Adipose tissue (tissue), 3 donors: ENCODE data around the gene PLCH1. TPM values are rescaled to one million over a fixed set of nuclear protein-coding genes. Genes with fewer than 3 reads are reported as not detected.

ENCODE experiments used
- H3K27ac ChIP-seq: one replicate; pipeline ENCODE4 v1.5.1; 2013; ENCODE audit warnings: low read depth, low read length
- WGBS, 3 donors: extraction: QIAGEN DNeasy Blood & Tissue Kit; methylation state at CpG; one replicate each; pipeline ENCODE4 v1.1.7; 2013; 5-methylcytosine and 5-hydroxymethylcytosine counted together
- polyA plus RNA-seq, 3 donors: library from polyadenylated mRNA; stranded (reverse); fragments of 200-250 nt; gene quantifications; one replicate each; pipeline ENCODE4 v1.2.3, GENCODE V29; 2013
- donor health status: healthy with polysubstance abuse.
- donor health status: Bipolar disorder and iron deficiency.
- donor health status: healthy.

Gene PLCH1
- polyA plus RNA-seq, 3 donors = 0.13 to 1.1 TPM; not detected in 1

DNA sequence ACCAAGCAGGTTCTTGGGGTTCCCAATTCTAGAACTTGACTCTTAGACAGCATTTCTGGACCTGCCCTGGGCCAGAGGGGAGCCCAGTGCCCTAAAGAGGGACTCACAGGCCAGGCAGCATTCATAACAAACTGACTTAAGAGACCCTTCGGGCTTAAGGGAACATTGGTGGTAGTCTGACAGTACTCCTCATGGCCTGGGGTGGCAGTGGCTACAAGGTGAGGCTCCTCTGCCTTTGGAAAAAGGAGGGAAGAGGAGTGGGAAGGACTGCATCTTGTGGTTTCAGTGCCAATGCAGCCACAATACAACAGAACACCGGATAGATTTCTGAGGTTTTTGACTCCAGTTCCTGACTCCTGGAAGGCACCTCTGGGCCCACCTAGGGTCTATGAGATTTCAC lies 279.2 kb downstream of the PLCH1 start:
- 63 to 69% (median 67%) methylated on average over 2 of the region's 2 CpGs for WGBS, 3 donors

GRCh38 chr3:155462672-155463071 lies 282.2 kb downstream of the PLCH1 start:
- H3K27ac ChIP-seq = no peak overlapping the region
- 81 to 88% (median 87%) methylated on average over 4 of the region's 4 CpGs for WGBS, 3 donors

More for the DNA sequence above, 279.2 kb downstream of the PLCH1 start:
- no peak overlapping the region for H3K27ac ChIP-seq

DNA sequence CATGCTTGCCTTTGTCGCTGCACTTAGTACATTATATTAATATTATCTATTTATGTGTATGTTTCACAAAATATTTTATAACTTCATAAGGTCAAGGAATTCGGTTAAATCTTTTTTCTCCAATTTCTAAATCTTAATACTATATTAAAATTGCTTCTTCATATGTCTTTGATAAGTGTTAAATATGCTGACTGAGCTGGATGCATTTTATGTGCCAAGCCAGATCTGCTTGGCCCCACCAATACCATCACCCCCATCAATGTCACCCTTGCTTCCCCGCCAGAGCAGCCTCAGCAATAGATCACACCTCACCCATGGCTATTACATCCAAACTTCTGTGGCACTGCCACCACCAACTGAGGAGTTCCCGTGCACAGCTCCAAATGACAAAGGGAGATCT lies 287.3 kb downstream of the PLCH1 start:
- 89 to 94% (median 94%) methylated on average over 4 of the region's 4 CpGs for WGBS, 3 donors
- no peak overlapping the region for H3K27ac ChIP-seq

- 93 to 96% (median 94%) methylated on average over 4 of the region's 4 CpGs for WGBS, 3 donors
- no peak overlapping the region for H3K27ac ChIP-seq
Measured at GRCh38 chr3:155455765-155456164, 289.1 kb downstream of the PLCH1 start.

- no peak overlapping the region for H3K27ac ChIP-seq
- WGBS, 3 donors = 80 to 96% (median 84%) methylated on average over 1 of the region's 1 CpG
Measured at GRCh38 chr3:155453512-155453911, 291.4 kb downstream of the PLCH1 start.

DNA sequence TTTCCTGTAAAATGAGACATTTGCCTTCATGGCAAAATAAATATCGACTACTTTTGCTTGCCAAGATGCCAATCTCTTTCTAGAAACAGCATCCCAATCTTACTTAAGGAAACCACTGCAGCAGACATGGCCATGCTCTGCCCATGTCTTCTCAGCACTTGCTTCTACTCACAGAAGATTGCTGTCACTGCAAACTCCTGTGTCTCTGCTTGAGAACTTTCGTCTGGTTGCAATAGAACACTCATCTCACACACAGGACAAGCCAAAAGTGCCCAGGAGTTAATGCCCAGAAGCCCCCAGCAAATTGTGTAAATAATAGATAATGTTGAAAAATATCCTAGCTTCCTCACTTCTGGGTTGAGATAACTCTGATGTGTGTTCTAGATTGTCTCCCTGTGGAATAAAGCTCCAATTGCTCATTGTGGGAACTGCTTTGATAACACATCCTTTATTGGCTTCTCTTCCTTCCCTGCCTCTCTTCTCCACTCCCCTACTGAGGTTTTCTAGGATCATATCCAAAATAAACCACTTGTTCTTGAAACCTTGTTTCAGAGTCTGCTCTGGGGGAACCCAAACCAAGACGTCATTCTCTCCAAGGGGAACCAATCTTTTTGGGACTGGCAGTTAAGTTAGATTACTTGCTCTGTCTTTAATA lies 295.1 kb downstream of the PLCH1 start:
- WGBS, 3 donors = 61 to 78% (median 66%) methylated on average over 3 of the region's 3 CpGs
- H3K27ac ChIP-seq = no peak overlapping the region

- WGBS, 3 donors = 51 to 67% (median 66%) methylated on average over 3 of the region's 3 CpGs
- no peak overlapping the region for H3K27ac ChIP-seq
Measured at GRCh38 chr3:155448531-155448930, 296.3 kb downstream of the PLCH1 start.

- WGBS, 3 donors = 91 to 93% (median 91%) methylated on average over 2 of the region's 2 CpGs
- H3K27ac ChIP-seq = no peak overlapping the region
Measured at GRCh38 chr3:155446366-155446765, 298.5 kb downstream of the PLCH1 start.

GRCh38 chr3:155444771-155445170 lies 300.1 kb downstream of the PLCH1 start:
- no peak overlapping the region for H3K27ac ChIP-seq
- 93 to 95% (median 94%) methylated on average over 4 of the region's 4 CpGs for WGBS, 3 donors

GRCh38 chr3:155443815-155444214 lies 301.1 kb downstream of the PLCH1 start:
- H3K27ac ChIP-seq = no peak overlapping the region
- WGBS, 3 donors = 81 to 89% (median 83%) methylated on average over 1 of the region's 1 CpG

GRCh38 chr3:155442072-155442471 lies 302.8 kb downstream of the PLCH1 start:
- 86 to 91% (median 86%) methylated on average over 5 of the region's 5 CpGs for WGBS, 3 donors
- H3K27ac ChIP-seq = no peak overlapping the region

DNA sequence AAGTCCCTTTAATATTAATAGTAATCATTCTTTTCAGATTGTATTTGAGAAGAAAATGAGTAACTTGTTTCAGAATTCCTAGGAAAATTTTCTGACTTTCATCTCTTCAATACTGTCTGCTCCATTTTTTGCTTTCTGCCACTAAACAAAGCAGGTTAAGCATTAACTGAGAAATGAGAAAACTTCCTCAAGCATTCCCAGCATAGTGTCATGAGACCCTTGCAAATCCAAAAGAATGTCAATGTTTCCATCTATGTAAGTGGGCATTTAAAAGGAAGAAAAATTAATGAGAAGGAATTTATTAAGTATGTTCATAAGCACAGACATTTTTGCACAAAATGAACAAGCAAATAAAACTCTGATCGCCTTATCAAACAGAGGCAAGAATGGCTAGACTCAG lies 303.4 kb downstream of the PLCH1 start:
- 76 to 90% (median 88%) methylated on average over 1 of the region's 1 CpG for WGBS, 3 donors
- no peak overlapping the region for H3K27ac ChIP-seq

- WGBS, 3 donors = 31 to 79% (median 68%) methylated on average over 2 of the region's 2 CpGs
- no peak overlapping the region for H3K27ac ChIP-seq
Measured at GRCh38 chr3:155441026-155441425, 303.8 kb downstream of the PLCH1 start.

GRCh38 chr3:155435821-155436220 lies 309.1 kb downstream of the PLCH1 start:
- H3K27ac ChIP-seq = no peak overlapping the region

DNA sequence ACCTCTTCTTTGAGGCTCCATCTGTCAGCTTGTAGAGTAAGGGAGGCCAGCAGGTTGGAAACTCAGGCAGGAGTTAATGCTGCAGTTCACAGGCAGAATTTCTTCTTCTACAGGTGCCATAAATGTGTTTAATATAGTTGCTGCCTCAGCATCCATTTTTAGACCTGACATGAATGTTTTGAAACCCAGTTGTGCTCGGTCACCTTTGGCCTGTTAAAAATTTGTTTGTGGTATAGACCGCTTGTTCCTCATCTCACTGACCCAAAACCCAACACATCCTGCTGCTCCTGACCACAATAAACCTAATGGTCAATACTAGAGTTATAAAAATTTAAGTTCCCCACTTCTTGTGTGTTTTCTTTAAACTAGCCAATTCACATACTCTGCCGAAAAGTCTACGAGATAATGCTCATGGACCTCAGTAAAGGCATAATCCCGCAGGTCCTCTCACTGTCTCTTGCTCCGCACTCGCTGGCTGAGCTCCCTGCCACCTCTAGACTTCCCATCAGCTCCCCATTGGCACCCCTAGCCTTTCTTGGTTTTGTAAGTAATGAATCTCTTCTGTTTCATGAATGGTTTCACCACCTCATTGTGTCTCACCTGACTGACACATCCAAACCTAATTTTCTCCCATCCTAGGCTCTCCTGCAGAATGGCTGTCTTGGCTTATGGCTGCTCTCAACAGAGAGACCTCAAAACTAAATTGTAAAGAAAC lies 312.9 kb downstream of the PLCH1 start:
- WGBS, 3 donors = 76 to 78% (median 77%) methylated on average over 7 of the region's 7 CpGs
- H3K27ac ChIP-seq = no peak overlapping the region

DNA sequence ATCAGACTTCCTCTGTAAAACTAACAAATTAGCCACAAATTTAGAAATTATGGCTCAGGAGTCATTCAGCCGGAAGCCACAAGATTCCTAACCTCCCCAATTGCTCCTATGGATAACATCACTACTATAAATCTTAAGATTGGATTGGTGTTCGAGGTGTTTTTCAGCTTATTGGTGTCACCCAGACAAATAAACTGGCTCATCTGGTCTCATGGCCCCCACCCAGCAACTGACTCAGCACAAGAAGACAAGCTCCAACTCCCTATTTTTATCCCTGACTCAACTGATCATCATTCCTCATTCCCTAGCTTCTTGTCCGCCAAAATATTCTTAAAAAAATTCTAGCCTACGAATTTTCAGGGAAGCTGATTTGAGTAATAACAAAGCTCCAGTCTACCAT lies 316.3 kb downstream of the PLCH1 start:
- 76 to 85% (median 79%) methylated on average over 4 of the region's 4 CpGs for WGBS, 3 donors
- no peak overlapping the region for H3K27ac ChIP-seq

DNA sequence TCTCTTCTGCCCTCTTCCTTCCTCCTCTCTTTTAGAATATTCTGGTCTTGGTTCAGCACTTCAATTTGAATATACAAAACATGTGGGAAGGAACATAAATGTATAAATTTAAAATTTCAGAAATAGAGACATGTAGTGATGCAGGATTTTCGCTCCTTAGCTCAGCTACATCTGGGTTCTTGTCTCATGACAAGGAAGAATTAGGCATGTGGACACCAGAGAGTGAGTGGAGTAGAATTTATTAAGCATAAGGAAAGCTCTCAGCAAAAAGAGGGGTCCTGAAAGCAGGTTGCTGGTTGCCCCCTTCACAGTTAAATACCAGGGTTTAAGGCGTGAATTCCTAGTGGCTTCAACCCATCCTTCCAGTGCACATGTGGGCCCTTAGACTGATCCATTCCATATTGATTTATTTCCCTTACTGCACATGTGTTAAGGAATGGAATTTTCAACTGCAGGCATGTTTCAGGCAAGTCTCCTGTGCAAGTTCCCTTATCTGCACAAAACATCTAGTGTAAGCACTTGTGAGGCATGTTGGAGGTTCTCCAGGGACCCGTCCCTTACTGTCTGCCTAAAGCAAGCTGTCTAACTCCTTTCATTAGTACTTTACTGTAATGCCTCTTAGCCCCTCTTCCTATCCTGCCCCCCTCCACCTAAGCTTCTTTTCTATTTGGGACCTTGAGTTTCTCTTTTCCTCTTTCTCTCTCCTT lies 318.2 kb downstream of the PLCH1 start:
- WGBS, 3 donors = 70 to 84% (median 78%) methylated on average over 3 of the region's 3 CpGs
- H3K27ac ChIP-seq = no peak overlapping the region

GRCh38 chr3:155425396-155425795 lies 319.5 kb downstream of the PLCH1 start:
- H3K27ac ChIP-seq = no peak overlapping the region
- WGBS, 3 donors = 80 to 85% (median 81%) methylated on average over 2 of the region's 2 CpGs

DNA sequence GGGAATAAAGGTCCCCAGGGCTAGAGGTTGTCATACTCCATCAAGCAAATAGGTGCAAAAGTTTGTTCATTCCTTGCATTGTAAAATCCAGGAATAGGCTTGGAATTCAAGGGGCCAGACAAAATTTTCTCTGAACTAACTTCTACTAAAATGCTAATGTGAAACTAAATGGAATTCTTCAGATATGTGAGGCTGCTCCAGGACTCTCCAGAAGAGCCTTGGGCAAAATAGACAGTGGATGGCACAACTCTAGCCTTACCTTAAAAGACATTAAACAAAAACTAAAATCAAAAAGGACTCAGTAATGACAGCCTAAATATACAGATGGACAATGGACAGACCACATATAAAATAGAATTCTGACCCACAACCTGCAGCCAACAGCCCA lies 320.6 kb downstream of the PLCH1 start:
- no peak overlapping the region for H3K27ac ChIP-seq
